ENCODE measurements around the gene MYO16.
"Not testable (repeated sequence)": the region's sequence is repeated elsewhere in the genome, so short reads cannot be mapped to it uniquely, and the experiment has no call there.

MYO16 gene

DNA sequence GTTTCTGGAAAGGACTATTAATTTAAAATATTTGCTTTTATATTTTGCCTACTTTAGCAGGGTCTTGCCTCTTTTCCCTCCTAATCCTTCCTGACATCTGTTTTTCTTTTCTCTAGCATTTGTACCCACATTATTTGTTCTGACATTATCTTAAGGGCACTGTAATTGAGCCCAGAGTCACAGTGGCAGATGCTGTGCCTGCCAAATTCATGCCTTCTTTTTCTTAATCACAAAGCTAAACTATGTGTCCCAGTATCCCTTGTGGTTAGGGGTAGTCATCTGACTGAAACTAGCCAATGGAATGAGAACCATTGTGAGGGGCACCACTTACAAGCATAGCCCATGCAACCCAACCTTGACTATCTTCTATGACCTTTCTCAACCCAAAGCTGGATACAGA is 562.9 kb downstream of the MYO16 start:
- DNase-seq (ENCODE audit: low read depth in 2 of 2), result no peak

DNA sequence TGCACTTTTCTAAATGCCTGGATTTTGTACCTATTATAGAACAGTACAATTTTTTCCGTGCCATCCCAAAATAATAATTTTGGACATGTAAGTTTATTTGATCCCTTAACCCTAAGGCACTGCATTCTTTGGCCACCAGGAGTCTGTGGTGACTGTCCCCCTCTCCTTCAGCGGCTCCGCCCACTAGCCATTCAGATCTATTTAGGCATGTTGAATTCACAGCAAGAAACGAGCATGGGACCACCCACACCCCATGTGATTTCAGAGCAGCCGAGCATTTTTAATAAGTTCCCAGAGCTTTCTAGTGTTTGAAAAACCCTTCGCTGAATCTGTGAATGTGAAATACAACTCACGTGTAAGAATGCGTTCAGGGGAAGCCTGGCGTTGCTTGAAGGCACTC is 567.5 kb downstream of the MYO16 start:
- DNase-seq (ENCODE audit: low read depth in 2 of 2), result no peak

DNA sequence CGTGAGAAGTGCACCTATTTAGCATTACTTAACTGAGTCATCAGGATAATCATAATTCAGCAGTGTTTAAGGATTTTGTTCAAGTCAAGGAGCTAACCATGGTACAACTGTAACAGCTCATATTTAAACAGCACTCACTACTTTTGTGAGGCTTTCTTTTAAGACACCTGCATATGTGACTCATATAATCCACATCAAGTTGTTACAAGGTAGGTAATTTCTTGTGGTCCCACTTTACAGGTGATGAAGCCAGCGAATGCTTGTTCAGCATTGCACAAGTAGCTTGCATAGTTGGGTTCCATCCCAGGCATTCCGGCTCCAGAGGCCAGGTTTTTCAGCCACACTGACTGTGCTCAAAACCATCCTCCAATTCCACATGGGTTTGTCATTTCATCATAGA is 569.2 kb downstream of the MYO16 start:
- no peak for DNase-seq (ENCODE audit: low read depth in 2 of 2)

DNA sequence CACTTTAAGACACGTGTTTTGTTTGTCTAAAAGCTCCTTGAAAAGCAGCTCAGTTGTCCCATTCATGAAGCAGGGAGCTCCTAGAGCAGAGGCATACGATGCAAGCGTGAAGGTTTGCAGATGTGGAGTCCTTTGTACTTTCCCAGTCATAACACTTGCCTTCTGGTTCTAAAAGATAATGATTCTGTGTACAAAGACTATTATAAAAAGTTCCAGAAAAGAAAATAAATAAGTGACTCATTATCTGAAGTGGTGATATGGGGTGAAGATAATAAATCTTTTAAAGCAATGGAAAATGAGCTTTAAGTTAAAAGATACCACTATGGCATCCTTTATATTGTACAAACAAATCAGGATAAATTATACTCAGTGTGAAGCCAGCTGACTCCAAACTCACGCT is 569.9 kb downstream of the MYO16 start:
- DNase-seq (ENCODE audit: low read depth in 2 of 2), result no peak

DNA sequence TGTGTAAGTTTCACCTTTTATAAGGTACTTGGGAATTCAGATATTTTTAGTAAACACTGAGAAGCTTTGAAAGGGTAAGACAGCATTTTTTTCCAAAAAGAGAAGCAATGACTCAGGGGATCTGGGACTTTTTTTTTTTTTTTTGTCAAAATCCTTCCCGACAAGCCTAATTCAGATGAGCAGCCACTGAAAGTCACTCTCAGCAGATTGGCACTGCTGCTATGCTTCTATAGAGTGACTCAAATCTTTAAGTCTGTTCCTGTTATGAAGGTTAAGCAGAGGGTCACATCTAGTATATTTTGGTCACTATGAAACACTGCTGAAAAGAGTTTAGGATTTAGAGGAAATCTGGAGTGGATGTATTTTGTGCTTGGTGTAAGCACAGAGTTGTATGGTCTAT is 571.1 kb downstream of the MYO16 start:
- no peak for DNase-seq (ENCODE audit: low read depth in 2 of 2)

DNA sequence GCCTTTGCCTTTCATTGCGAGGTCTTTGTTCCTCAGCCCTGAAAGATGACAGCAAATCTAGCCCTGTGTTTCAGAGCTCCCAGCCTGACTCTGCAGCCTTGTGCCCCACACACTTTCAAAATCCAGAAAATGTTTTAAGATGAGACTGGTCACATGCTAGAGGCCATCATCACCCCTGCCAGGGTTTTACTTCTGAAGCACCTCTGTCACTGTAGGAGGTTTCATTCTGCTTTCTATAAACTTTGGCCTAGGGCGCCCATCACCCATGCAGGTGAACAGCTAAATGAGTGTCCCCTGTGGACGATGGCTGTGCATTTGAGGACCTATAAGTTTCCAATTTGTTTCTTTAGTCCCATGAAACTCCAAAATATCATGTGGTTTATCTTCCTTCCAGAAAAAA is 574.2 kb downstream of the MYO16 start:
- no peak for DNase-seq (ENCODE audit: low read depth in 2 of 2)

DNA sequence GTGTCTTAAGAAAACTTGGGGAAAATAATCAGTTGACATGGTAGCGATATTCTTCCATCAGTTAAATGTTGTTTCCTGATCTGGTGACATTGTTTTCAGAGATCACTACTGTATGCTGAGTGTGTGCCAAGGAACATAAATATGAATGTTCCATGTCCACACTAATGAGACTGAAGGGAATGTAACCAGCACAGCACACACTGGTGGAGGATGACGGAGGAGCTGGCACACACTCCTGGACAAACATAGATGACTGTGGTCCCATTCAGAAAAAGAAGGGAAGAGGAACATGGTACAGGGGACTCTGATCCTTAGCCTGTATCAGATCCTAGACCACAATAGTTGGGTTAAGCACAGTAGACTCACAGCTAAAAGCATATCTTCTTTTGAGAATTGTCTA is 574.8 kb downstream of the MYO16 start:
- no peak for DNase-seq (ENCODE audit: low read depth in 2 of 2)

DNA sequence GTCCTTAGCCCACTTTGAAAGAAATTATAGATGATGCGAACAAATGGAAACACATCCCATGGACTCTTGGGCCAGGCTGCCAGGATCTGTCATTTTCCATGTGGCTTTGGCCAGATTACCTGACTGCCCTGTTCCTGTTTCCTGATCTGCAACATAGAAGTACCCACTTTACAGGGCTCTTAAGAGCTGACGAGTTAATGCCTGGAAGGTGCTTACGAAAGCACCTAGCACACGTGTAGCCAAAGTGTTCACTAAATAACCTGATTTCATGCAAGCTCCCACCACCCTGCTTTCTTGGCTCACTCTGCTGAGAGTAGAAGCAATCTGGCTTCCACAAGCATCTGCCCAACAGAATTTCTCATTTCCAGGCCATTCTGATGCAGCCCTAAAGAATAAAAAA is 575.2 kb downstream of the MYO16 start:
- no peak for DNase-seq (ENCODE audit: low read depth in 2 of 2)

DNA sequence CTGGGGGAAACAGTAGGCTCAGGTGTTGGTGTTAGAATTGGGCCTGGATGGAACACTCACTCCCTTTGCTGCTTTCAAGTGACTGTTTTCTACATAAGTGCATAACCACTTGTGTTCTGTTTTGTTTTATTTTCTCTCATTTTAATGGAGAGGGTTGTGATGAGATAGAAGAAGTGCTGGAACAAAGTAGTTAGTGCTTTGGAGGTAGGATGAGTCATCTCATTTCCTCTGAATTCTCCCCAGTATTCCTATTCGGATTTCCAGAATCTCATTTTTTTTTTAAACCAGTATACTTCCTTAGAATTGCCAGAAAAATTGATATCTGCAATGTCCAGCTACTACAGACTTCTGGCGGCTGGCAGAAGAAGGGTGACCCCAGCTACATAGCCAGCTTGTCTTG is 575.9 kb downstream of the MYO16 start:
- DNase-seq (ENCODE audit: low read depth in 2 of 2), result no peak

DNA sequence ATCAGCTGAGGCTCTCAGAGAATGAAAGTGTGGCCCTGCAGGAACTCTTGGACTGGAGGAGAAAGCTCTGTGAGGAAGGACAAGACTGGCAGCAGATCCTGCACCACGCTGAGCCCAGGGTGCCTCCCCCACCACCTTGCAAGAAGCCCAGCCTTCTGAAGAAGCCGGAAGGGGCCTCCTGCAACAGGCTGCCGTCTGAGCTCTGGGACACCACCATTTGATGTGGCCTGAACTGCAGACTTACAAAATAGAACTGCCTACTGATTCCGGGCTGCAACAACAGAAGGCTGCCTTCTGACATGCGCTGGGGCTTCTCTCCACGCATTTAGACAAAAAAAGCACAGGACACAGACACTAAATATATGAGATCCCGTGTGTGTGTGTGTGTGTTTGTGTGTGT is 577.2 kb downstream of the MYO16 start:
- DNase-seq (ENCODE audit: low read depth in 2 of 2), result no peak

DNA sequence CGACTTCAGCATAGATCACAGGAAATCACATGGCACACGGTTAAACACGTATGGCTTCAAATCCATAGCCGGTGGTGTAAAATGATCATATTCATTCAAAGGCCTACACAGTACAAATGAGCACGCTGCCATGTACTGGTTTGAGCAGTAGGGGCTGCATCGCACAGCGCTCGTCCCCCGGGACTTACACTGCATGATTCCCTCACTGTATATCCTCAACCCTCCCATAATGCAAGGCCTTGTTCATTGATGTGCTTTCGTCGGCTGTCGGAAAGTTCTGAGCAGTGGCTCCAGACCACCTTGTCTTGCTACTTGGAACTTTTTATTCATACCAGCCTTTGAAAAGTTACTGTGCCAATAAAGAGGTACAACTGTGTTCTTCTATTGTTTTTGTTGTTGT is 578.2 kb downstream of the MYO16 start:
- no peak for DNase-seq (ENCODE audit: low read depth in 2 of 2)

DNA sequence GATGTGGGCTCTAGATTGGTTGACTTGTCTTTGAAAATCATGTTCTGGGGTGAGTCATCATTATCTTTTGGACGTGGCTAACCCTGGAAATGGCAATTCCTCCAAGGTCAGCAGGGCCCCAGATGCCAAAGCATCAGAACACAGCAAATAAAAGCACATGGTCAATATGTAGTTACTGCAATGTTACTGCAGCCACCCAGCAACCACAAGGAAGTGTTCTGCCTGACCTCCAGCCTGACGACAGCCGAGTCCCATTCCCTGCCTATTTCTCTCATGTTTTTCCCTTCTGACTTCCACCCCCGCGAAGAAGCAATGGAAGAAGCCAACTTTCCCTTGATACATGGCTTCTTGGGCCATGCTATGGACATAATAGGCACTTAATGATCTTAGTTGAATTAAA is 579.1 kb downstream of the MYO16 start:
- DNase-seq (ENCODE audit: low read depth in 2 of 2), result no peak

DNA sequence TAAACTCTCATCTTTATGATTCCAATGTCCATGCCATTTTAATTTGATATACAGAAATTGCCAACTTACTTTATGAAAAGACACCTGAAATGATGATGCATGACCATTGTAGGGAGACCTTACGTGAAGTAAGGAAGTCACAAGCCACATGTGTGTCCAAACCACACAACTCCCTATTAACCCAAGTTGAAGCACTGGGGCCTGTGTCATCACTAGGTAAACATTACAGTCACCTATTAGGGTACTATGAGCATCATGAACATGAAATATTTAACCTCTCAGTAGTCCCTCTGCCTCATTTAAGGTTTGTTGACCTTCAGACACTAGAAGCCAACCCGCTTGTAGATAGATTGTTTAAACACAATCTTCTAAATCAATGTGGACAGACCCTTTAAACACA is 580.1 kb downstream of the MYO16 start:
- no peak for DNase-seq (ENCODE audit: low read depth in 2 of 2)

DNA sequence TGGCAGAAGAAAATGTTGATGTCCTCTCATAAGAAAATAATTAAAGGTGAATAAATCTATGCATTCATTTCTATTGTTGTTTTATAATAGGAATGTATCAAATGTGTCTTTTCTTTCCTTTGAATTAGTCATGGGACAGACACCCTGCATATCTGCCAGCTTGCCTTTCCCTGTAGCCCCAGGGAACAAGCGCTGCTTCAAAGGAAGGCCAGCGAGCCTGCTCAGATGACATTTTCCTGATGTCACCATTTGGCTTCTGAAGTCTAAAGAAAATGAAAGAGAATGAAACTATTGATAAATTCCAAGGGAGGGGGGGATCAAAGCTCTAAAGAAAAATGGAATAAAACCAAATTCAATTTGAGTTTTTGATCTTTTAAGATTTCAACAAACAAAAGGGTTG is 582.2 kb downstream of the MYO16 start:
- DNase-seq (ENCODE audit: low read depth in 2 of 2), result no peak

DNA sequence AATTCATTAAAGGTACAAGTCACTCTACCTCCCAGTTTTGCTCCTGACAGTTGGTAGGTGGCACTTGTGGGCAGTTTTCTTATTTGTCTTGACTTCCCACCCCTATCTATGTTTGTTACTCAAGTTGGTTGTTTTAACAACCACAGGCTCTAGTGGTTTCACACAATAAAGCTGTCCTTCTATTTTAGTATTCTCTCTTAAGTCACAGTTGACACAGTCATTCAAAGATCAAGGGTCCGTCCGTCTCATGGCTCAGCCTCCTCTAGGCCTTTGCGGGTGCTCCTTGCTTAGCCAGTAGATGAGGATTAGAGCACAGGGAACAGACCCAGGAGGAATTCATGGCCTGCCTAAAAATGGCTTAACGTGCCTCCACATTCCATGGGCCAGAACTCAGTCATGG is 583.2 kb downstream of the MYO16 start:
- DNase-seq (ENCODE audit: low read depth in 2 of 2), result no peak

DNA sequence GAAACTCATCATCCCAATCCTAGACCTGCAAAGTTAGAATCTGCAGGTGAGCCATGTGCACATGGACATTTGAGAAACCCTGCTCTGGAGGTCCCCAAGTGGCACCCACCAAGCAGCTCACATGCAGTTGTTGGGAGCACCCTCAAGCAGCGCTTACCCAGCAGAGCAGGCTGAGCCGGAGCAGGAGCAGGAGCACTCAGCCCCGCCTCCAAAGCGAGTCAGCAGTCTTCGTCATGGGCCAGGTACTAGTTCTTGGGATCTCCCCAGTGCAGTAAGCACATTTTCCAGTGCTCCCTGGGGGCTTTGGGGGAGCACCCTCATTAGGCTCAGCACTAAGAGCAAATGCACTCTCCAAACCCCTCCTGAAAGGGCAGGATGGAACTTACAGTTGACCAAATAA is 584.3 kb downstream of the MYO16 start:
- DNase-seq (ENCODE audit: low read depth in 2 of 2), result no peak

DNA sequence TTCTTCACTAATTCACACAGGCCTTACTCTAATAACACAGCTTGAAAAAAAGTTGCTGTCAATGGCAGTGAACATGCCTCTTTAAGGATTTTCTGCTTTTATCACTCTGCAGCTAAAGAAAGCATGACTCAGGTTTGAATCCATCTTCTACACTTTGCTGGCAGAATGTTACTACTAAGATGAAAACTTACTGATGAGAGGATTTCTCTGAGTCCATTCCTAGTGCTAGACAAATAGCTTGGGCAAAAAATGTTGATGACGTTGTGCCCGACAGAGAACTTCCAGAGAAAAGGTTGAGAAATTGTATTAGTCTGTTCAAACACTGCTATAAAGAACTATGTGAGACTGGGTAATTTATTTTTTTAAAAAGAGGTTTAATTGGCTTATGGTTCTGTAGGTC is 585.0 kb downstream of the MYO16 start:
- DNase-seq (ENCODE audit: low read depth in 2 of 2), result no peak

DNA sequence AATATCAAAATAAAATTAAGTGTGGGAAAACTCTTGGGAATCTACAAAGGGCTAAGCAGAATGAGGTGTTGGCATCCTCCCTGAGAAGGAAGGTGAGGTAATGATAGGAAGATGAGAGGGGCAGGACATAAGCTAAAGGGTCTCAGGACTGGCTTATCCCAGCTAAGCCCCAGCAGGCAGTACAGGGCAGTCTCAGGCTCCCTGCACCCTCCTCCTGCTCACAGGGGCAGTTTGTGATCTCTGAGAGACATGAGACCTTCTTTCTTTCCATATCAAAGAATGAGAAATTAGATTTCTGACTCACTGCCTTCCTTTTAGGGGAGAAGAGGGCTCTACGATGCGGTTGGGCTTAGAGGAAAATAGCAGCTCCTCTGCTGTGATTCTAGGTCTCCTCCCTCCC is 586.0 kb downstream of the MYO16 start:
- no peak for DNase-seq (ENCODE audit: low read depth in 2 of 2)

DNA sequence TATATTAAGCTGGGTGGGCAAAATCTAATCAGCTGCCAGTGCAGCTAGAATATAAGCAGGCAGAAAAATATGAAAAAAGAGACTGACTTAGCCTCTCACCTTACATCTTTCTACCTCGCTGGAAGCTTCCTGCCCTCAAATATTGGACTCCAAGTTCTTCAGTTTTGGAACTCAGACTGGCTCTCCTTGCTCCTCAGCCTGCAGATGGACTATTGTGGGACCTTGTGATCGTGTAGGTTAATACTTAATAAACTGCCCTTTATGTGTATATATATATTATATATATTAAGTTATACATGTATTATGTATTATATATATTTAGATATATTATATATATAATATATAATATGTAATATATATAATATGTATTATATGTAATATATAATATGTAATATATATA is 588.1 kb downstream of the MYO16 start:
- not testable (repeated sequence) for DNase-seq (ENCODE audit: low read depth in 2 of 2)

DNA sequence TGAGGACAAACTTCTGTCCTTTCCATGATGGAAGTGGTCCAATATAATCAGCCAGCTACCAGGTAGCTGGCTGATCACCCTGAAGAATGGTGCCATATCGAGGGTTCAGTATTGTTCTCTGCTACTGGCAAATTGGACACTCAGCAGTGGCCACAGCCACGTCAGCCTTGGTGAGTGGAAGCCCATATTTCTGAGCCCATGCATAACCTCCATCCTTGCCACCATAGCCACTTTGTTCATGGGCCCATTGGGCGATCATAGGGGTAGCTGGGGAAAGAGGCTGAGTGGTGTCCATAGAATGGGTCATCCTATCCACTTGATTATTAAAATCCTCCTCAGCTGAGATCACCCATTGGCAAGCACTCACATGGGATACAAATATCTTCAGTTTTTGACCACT is 591.2 kb downstream of the MYO16 start:
- no peak for DNase-seq (ENCODE audit: low read depth in 2 of 2)

DNA sequence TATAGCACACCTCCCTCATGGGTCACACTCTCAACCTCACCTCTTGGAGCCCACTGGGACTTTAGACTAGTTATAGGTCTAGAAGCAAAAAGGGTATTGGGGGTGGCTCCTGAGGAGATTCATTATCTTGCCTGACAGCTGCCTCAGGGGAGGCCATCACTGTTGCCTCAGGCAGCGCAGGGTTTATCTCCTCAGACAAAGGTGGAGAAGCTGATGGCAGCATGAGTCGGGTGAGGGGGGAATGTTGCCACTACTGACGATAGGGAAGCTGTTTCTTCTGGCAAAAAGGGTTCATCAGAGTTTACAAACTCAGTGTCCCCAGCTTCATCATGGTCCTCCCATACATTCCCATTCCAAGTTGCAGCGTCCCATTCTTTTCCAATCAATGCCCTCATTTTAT is 594.6 kb downstream of the MYO16 start:
- DNase-seq (ENCODE audit: low read depth in 2 of 2), result no peak

DNA sequence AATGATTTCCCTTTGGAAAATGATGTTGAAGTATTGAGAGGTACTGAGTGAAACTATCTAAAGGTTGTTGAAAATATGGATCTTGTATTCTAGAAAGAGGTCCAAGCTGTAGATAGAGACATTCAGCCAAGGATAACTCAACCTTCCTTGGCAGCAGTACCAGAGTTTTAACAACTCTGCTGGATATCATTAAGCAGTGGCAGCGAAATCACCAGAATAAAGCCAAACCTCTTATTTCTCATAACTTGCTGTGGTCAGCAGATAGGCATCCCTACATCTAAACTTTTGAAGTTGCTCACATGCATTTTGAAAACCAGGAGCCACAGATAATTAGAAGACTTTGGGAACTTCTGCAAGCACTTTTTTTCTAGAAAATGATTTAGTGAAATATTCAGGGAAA is 597.2 kb downstream of the MYO16 start:
- no peak for DNase-seq (ENCODE audit: low read depth in 2 of 2)

DNA sequence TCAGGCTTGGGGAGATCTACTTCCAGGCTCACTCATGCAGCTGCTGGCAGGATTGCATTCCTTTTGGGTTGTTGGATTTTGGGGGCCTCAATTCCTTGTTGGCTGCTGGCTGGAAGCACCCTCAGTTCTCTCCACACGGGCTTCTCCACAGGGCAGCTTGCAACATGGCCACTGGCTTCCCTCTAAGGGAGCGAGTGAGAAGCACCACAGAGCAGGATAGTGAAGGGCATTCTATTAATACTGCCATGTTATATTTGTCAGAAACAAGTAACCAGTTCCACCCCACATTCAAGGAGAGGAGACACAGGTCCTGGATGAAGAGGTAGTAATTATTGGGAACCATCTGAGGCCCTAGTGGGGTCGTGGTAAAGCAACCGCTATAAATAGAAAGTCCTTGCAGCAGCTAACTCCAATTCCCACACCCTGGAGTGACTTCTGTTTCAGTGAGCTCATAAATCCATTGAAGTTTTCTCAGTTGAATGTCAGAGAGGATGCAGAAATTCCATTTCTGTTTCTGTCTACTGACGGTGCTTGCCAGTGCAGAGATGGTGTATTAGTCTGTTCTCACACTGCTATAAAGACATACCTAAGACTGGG is 598.0 kb downstream of the MYO16 start:
- DNase-seq (ENCODE audit: low read depth in 2 of 2), result no peak

DNA sequence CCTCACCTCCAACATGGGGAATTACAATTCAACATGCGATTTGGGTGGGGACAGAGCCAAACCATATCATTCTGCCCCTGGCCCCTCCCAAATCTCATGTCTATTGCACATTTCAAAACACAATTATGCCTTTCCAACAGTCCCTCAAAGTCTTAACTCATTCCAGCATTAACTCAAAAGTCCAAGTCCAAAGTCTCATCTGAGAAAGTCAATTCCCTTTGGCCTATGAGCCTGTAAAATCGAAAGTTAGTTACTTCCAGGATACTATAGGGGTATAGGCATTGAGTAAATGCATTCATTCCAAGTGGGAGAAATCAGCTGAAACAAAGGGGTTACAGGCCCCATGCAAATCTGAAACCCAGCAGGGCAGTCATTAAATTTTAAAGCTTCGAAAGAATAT is 598.8 kb downstream of the MYO16 start:
- no peak for DNase-seq (ENCODE audit: low read depth in 2 of 2)

DNA sequence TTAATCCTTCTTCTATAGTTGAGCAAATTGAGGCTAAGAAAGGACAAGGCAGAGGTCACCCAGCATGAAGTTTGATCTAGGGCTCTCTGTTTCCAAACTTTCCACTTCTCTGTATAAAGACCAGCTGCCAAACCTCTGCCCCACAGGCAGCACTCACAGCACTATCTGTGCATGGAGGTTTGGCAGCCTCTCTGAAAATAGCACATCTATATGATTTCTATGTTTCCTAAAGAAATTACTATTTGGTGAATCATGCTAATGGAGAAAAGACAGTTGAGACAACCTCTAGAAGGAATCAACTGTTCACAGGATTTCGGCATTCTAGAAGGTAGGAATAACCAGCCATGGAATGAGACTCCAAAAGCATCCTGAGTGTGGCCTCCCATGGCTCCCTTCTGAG is 602.5 kb downstream of the MYO16 start:
- DNase-seq (ENCODE audit: low read depth in 2 of 2), result no peak
